Stimulated activated CD8-positive, alpha-beta memory T cell treated with anti-CD3 and anti-CD28 coated beads, Interleukin-2, amount 100 ng/mL, for 48 hours (primary cell): ENCODE measurements around the gene MYO15B.

Experiments used
- DNase-seq, 2 donors: peaks; one replicate each; pipeline ENCODE4 v3.0.0-alpha.2; 2020; ENCODE audit warnings: low read depth in 2 of 2

The MYO15B gene

GRCh38 chr17:75587675-75588595 is at the start of gene MYO15B:
Gene MYO15B, plus strand, starts transcription at chr17:75587800. Its CDS starts 258 bp downstream, at chr17:75588058.
- peak; percentile 41 to 46 for DNase-seq

DNA sequence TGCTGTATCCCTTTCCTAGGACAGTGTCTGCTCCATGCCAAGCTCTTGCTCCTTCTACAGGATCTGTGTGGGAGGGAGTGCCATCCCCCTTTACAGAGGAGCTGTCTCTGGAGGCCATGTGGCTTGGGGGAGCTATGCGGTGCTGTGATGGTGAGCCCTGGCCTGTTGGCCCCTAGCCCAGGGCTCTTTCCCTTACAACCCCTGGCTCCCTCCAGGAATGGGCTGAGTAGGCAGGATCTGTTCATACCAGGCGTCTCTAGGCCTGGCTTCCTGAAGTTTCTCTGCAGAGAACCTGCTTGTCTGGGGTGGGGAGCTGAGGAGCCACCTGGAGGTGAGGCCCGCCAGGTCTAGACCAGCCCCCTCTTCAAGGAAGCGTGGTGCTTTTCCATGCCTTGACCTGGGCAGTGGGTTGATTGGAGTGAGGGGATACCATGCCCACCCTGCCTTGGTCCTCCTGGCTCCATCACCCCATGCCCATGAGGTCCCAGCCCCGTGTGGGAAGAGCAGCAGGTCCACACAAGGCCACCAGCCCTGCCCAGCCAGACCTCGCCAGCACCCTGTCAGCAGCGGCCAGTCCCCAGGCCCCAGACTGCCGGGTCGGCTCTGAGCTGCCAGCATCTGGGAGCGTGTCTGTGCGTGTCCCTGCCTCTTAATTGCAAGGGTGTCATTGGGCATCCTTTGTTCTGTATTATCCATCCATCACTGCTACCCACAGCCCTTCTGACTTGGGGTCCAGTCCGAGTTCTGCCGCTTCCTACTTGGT is 47.5 kb upstream of the MYO15B start:
- no peak for DNase-seq

GRCh38 chr17:75540923-75541503 is 46.6 kb upstream of the MYO15B start:
- no peak for DNase-seq

DNA sequence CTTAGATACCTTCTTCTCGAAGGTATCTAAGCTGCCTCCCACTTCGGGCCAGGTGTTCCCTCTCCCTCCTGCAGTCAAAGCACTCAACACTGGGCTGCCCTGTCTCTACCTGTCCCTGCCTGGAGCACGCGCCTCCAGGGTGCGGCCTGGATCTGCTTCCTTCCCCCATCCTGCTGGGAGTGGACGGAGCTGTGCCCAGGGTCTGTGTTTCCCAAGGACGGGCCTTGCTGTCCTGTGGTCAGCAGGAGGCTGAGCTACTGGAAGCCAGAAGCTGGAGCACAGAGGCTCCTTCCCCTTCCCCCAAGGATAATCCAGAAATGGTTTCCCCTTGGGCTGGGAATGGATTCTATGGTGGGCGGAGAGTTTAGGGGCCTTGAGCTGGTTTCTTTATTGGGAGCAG is 45.4 kb upstream of the MYO15B start:
- DNase-seq = no peak

DNA sequence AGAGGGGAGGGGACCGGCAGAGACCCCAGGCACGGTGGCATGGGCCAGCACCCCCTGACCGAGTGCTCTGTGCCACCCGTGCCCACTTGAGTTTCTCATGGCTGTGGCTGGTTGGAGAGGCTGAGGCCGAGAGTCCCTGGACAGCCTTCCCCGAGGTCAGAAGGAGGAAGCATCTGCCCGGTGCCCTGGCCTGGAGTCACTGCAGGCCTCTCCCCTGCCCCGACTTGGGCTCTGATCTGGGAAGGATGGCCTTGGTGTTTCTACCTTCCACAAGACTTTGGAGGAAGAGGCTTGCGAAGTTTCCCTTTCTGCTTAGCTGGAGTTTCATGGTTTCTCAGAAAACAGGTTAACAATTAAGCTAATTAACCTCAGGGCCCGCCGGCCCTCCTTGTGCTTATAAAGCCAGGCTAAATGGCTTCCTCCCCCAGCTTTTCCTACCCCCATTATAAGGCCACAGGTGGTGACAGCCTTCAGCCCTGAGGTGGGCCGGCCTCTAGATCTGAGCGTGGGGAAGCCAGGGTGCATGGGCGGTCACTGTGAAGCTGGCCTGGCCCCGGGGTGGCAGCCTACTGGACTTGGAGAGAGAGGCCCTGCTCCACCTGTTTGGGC is 44.8 kb upstream of the MYO15B start:
- no peak for DNase-seq

GRCh38 chr17:75544250-75544649 is 43.4 kb upstream of the MYO15B start:
- DNase-seq = no peak

- DNase-seq = no peak
These were observed 41.4 kb upstream of the MYO15B start for GRCh38 chr17:75546181-75546580.

DNA sequence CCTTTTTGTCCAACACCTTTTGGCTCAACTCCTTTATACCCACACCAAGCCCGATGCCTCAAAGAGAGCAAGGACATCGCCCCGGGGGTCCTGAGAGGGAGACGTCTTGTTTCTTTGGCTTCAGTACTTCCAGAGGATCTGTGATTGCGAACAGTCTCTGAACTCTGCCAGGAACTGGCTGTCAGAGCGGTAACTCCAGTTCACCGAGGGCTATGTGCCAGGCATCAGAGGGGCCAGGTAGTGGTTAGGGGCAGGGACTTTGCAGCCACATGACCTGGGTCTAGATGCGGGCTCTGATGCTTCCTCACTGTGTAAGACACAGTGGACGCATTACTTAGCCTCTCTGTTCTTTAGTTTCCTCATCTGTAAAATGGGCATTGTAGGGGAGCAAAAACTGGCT is 40.5 kb upstream of the MYO15B start:
- DNase-seq = no peak

DNA sequence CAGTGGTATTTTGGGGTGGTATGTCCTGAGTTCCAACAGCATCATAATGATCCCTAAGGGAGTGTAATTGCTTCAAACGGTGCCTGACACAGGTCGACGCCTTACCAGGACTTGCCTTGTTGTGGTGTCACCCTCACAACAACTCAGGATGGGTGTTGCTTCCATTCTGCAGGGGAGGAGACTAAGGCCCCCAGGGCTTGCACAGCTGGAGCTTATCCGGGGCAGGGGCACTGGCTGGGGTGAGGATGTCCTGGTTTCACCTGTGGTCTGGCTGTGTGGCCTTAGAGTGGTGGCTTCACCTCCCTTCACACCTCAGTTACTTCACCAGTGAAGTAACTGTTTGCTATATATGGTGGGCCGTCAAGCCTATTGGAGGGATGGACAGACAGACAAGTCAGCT is 38.8 kb upstream of the MYO15B start:
- no peak for DNase-seq

DNA sequence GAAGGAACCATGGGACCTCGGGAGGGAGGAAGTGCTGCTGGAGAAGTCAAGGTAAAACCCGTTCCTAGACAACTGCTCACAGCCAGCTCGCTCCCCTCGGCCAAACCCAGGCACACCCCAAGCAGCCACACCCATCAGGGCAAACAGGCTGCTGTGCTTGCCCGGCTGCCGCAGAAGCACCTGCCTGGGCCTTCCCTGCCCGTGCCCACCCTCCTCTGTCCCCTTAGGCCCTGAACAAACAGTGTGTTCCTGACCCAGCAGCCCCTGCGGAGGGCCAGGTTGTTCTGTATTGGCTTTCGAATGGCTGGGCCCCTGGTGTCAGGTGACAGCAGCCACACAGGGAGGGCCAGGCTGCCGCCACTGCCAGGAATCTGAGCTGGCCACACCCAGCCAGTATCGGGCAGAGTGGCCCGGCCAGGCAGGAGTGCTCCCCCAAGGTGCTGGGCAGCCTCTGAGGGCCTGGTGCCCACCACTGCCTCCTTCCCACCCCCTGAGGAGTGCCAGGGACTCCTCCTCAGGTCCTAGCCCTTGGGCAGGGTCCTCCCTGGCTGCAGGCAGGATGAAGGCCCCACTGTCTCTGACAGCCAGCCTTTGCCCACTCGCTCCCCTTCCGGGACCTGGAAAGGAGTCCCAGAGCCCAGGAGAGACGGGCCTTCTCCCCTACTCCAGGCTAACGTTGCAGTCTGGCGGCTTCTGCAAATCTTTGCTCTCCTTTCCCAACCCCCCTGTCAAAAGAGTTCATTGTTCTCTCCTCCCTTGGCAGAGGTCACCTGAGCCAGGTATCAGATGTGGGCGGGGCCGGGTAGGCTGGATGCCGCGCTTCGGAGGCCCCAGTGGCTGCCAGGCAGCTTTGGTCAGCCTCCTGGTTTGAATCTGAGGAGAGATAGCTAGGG is 38.1 kb upstream of the MYO15B start:
- DNase-seq = no peak

DNA sequence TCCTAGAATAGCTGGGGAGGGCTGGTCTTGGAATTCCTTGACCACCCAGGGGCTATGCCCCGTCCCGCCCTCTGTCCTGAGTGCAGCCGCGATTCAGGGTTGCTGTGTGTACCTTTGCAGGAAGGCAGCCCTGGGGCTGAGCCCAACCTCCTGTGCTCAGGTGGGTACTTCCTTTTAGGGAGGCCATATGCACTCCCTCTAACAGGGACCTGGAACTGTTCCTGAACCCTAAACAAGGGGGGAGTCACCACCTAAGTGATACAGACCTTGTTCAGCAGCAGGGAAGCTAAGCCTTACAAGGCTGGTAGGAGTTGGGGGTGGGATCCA is 37.5 kb upstream of the MYO15B start:
- DNase-seq = no peak

DNA sequence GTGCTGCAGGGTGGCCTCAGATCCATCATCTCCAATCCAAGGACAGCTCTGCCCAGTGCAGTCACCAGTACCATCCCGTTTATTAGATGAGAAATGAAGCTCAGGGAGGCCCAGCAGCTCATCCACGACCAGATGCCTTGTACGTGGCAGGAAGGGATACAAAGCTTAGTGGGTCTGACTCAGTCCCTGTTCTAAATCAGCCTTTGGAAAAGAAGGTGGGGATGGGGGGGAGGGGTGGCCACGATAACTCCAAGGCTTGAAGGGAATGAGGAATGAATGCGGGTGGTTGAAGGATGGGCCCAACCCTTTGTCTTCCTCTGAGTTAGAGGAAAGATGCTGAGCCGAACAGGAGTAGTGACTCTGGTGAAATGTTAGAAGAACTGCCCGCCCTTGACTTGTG is 36.3 kb upstream of the MYO15B start:
- DNase-seq = no peak

GRCh38 chr17:75552425-75553294 is 34.9 kb upstream of the MYO15B start:
- no peak for DNase-seq

GRCh38 chr17:75553295-75554110 is 34.1 kb upstream of the MYO15B start:
- no peak for DNase-seq

DNA sequence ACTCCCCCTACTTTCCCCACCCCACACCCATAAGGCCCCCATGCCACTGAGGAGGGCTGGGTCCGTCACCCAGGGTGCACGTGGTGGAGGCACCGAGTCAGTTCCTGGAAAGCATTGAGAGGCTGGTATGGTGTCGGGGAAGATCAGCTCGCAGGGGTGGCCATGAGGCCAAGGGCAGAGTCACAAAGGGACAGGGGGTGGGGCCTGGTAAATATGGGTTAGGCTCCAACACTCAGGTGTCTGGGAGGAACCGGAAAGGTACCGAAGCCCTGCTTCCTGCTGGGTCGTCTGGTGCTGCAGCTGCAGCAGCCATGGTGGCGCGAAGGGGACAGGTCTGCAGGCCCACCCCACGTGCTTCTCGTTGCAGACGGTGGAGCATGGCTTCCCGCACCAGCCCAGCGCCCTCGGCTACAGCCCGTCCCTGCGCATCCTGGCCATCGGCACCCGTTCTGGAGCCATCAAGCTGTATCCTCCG is 31.9 kb upstream of the MYO15B start:
- DNase-seq = no peak

- DNase-seq = no peak
These were observed 30.3 kb upstream of the MYO15B start for GRCh38 chr17:75557075-75557851.

DNA sequence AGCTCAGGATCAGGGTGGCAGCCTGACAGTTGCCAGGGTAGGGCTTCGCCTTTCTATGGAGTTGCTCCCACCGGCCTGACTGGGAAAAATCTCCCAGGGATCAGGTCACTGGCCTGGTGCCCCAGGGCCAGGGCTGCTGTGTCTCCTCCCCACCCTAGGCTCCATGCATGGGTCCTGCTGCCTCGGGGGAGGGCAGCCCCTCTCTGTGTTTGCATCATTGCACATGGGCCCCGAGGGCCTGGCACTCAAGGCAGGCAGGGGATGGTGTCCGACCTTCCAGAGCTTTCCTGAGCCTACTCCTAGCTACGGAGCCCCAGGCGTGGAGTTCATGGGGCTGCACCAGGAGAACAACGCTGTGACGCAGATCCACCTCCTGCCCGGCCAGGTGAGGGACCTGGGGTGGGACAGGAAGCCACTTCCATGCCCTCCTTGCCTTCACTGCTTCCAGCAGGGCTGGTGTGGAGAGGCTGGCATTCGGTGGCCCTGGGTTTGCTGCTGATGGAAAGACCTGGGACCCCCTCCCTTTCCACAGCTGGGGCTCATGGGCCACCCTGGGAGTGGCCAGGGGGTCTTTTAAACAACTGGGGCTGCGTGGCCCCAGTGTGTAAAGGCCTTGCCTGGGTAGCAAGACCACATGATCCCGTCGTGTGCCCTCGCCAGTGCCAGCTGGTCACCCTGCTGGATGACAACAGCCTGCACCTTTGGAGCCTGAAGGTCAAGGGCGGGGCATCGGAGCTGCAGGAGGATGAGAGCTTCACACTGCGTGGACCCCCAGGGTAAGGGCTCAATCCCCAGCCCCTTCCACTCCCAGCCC is 29.5 kb upstream of the MYO15B start:
- DNase-seq = no peak
